GM23248 (cell line): ENCODE data around the gene SHROOM3.

Experiments
- EZH2 ChIP-seq: fragments of 200-600 bp; sonication (generic); IDR thresholded peaks from 2 replicates; pipeline ENCODE4 v1.6.1; 2018; ENCODE audit warnings: antibody characterized with exemption, mild to moderate bottlenecking; ENCODE audit not compliant: insufficient read depth, poor library complexity, severe bottlenecking
- EZH2phosphoT487 ChIP-seq: fragments of 200-600 bp; sonication (generic); IDR thresholded peaks from 2 replicates; pipeline ENCODE4 v1.6.1; 2018; ENCODE audit warnings: antibody characterized with exemption, moderate library complexity, mild to moderate bottlenecking, low read depth; ENCODE audit not compliant: insufficient read depth

GRCh38 chr4:76784237-76784636, 349.2 kb downstream of the SHROOM3 start:
- TF ChIP-seq EZH2 (no peak), EZH2phosphoT487 (no peak)
